Bronchial epithelial cell (primary cell): ENCODE measurements around the gene DPYSL4. TPM values are rescaled to one million over a fixed set of nuclear protein-coding genes. Genes with fewer than 3 reads are reported as not detected.

Source experiments
- DNase-seq: peaks from one replicate; pipeline ENCODE4 v3.0.0-alpha.2; 2010; ENCODE audit warnings: low read depth
- FAIRE-seq: peaks from 2 replicates; lab custom pipeline; 2011; peaks lifted over from hg19 to GRCh38; lab: Jason Lieb, UNC
- H3K27me3 ChIP-seq: 2 replicates; pipeline ENCODE4 v1.5.1; 2011; ENCODE audit warnings: low read length; ENCODE audit not compliant: control insufficient read depth, insufficient read depth
- H3K36me3 ChIP-seq: 2 replicates; pipeline ENCODE4 v1.5.1; 2011; ENCODE audit warnings: low read length; ENCODE audit not compliant: control insufficient read depth, insufficient read depth
- H3K4me3 ChIP-seq: 2 replicates; pipeline ENCODE4 v1.5.1; 2011; ENCODE audit warnings: mild to moderate bottlenecking, low read depth, low read length, control low read depth
- total RNA-seq: library from RNA; depleted of rRNA; stranded (reverse); fragments of >200 nt; gene quantifications from 2 replicates; pipeline ENCODE4 v1.2.1, GENCODE V29; 2014
- TF ChIP-seq, protein P1 (sequence below): IDR thresholded peaks from 2 replicates; pipeline ENCODE4 v1.5.1; 2011; ENCODE audit warnings: mild to moderate bottlenecking, moderate library complexity, low read length, control low read depth, inconsistent platforms; ENCODE audit not compliant: insufficient read depth, severe bottlenecking

Gene DPYSL4
- total RNA-seq, 1 donor from 2014 or later = 0.26 TPM

DNA sequence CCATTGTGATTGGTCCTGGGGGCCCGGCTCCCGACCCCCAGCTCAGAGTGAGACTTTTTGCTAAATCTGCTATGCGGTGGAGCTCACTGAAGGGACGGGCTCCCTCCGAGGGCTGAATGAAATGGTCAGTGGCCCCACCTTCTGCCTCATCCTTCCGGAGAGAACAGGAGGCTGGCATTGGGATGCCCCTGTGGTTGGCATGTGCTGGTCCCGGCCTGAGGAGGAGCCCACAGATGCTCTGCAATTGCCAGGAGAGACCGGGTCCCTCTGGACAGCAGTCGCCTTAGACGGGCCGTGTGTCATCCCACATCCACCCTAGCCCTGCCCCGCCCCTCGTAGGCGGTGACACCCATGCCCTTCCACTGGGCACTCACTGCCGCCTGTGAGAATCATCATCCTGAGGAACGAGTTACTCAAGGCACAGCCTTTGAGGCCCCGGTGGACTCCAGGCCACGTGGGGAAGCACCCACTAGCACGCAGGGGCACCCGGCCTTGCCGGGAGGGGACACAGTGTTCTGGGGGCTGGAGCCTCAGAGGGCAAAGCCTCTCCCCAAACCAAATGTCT lies 21.2 kb upstream of the DPYSL4 start:
- Histone ChIP-seq H3K36me3 (no peaks in the 10 kb centered on the region), H3K27me3 (no peaks in the 10 kb centered on the region), H3K4me3 (no peak overlapping the region)
- DNase-seq (no peak), FAIRE-seq (no peak)
- TF ChIP-seq, protein P1, sequence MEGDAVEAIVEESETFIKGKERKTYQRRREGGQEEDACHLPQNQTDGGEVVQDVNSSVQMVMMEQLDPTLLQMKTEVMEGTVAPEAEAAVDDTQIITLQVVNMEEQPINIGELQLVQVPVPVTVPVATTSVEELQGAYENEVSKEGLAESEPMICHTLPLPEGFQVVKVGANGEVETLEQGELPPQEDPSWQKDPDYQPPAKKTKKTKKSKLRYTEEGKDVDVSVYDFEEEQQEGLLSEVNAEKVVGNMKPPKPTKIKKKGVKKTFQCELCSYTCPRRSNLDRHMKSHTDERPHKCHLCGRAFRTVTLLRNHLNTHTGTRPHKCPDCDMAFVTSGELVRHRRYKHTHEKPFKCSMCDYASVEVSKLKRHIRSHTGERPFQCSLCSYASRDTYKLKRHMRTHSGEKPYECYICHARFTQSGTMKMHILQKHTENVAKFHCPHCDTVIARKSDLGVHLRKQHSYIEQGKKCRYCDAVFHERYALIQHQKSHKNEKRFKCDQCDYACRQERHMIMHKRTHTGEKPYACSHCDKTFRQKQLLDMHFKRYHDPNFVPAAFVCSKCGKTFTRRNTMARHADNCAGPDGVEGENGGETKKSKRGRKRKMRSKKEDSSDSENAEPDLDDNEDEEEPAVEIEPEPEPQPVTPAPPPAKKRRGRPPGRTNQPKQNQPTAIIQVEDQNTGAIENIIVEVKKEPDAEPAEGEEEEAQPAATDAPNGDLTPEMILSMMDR = no peak

DNA sequence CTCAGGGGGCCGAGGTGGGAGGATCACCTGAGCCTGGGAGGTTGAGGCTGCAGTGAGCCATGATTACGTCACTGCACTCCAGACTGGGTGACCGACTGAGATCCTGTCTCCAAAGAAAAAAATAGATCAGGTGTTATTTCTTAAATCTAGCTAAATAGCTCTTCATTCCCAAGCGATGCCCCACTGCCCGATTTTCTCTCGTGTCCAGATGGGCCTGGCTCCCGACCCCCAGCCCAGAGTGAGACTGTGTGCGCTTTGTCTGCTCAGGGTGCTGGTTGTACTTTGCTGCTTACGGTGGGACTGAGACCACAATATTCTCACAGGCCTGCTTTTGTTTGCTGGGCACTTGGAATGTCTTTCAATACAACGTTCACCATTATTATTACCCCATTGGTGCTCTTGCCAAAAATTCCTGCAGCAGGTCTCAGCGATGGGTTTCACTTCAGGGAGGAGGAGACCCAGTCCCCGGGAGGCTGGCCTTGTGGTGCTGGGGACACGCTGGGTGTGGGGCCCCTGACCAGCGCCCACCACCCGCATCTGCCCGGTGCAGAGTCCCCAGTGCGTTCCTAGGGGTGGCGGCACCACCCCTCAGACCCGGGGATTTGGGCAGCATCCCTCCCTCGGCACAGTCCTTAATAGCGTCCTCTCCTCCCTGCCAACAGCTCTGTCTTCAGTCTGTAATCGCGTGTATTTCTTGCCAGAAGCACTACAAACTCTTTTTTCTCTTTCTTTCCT lies 20.4 kb upstream of the DPYSL4 start:
- DNase-seq (no peak), FAIRE-seq (no peak)
- TF ChIP-seq, protein P1 = no peak
- no peaks in the 10 kb centered on the region for H3K27me3 ChIP-seq
- no peak overlapping the region for H3K4me3 ChIP-seq
- no peaks in the 10 kb centered on the region for H3K36me3 ChIP-seq

DNA sequence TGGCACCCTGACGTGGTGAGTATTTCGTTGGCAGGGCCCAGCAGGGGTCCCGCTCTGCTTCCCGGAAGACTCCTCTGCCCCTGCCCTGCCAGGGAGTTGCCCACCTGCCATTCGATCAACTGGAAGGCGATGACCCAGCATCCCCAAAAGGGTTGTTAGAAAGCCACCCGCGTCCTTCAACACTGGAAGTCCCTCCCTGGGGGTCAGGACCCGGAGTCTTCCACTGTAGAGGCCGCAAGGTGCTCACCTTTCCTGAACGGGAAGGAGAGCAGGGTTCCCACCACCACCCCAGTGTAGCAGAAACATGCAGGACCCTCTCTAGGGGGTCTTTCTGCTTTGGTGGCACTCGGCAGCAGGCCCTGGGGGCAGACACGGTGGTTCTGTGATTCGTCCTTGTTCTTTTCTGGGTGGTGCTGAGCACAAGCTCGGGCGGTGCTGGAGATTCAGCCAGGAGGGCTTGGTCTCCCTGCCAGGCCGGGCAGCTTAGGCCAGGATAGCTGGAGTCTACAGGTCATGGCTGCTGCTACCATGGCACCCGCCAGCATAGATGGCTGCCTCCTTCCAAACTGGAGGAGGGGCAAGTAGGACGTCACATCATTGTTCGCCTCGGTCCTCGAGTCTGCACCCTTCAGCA lies 19.6 kb upstream of the DPYSL4 start:
- H3K36me3 ChIP-seq = no peaks in the 10 kb centered on the region
- TF ChIP-seq, protein P1 = no peak
- H3K4me3 ChIP-seq = no peak overlapping the region
- H3K27me3 ChIP-seq = no peaks in the 10 kb centered on the region
- FAIRE-seq (no peak), DNase-seq (no peak)

DNA sequence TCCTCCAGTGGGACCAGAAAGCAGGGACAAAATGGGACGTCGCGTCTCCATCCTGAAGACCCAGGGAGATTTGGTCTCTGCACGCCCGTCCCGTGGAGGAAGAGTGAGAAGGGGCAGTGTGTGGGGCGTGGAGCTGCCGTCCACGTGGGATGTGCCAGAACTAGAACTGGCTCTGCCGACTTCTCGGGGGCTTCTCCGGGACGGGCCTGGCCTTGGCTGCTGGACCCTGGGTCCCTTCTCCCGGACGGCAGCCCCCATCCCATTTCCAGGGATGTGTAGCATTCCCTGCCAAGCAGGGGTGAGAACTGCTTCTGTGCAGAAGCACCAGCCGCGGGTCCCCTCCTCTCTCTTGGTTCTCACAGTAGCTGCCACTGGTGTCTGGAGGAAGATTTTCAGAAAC lies 18.8 kb upstream of the DPYSL4 start:
- H3K4me3 ChIP-seq = no peak overlapping the region
- H3K27me3 ChIP-seq = no peaks in the 10 kb centered on the region
- H3K36me3 ChIP-seq = no peaks in the 10 kb centered on the region
- no peak for DNase-seq
- FAIRE-seq = no peak
- TF ChIP-seq, protein P1 = no peak

DNA sequence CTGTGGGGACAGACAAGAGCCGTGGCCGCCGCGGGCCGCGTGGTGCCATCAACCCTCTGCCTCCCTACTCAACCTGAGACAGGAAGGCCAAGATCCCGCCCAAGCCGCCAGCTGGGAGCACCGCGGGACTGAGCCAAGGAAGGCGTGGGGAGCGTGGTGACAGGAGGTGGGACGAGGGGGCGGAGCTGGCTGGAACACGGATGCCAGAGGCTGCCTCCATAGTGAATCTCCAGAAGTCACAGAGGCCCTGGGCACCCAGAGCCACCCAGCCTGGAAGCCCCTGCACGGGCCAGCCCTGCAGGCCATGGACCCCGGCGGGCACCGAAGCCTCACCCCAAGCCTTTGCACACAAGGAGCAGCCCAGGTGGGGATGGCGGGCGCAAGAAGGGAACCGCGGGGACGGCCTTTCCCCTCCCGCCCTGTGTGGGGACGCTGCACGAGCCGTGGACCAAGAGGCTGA lies 18.1 kb upstream of the DPYSL4 start:
- H3K4me3 ChIP-seq = no peak overlapping the region
- DNase-seq = no peak
- no peak for FAIRE-seq
- no peaks in the 10 kb centered on the region for H3K36me3 ChIP-seq
- TF ChIP-seq, protein P1 = no peak
- no peaks in the 10 kb centered on the region for H3K27me3 ChIP-seq
